ENCODE data around the gene RRAGC. TPM values are rescaled to one million over a fixed set of nuclear protein-coding genes. Genes with fewer than 3 reads are reported as not detected.

The RRAGC gene
- total and polyA plus RNA-seq, 10 of the 15 experiments (the other 5 are each of a cell fraction or from before 2014, with no cell fraction given), result 5.5 to 22.1 (median 15.0) TPM

DNA sequence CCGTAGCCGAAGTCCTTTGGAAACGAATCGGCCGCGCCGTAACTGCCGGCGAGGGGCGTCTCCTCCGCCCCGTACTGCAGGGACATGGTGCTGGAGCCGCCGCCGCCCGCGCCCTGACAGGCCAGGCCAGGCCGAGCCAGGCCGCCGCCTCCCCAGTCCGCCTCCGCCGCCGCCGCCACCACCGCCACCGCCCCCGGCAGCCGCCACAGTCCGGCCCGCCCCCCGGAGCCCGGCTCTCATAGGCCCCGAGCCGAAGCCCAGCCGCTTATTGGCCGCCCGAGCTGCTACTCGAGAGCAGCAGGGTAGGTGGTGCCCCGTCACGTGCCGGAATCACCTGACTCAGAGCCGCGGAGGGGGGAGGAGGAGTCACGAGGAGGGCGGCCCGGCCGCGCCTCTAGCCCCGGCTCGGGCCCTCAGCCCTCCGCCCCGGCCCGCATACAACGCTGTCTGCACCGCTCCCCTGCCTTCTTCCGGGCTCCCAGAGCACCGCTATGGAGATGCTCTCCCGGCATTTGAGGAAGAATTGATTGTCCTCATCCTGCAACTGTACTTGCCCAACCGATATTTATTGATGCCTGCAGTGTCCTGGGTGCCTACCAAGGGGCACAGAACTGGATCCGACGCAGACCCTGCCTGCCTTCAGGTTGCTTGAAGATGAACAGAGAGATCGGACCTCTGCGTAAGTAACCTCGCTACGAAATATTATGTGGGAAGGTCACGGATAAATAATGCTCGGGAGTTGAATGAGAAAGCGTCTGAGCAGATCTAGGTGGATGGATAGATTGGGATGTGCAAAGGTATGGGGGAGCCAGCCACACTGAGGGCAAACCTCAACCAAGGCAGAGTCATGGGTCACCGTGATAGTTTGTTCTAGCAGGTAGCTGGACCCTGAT is at the start of gene RRAGC (continued):
- no peak for TF ChIP-seq E2F4 (IDR thresholded peaks at IDR 0.05; ENCODE audit: low read depth, low read length)
- no peak for TF ChIP-seq JUNB (IDR thresholded peaks at IDR 0.05)
- TF ChIP-seq SP1 (IDR thresholded peaks at IDR 0.05; ENCODE audit: low read depth, low read length), result peak; percentile 94
- TF ChIP-seq CTCF (IDR thresholded peaks at IDR 0.05 in 2 of 3, conservative IDR thresholded peaks at IDR 0.05 in 1 of 3; ENCODE audit: control insufficient read depth in 2 of 3, extremely low read depth in 1 of 3, insufficient read depth in 1 of 3, low read depth in 3 of 3, low read length in 3 of 3), result no peak
- no peak for TF ChIP-seq ZNF217 (IDR thresholded peaks at IDR 0.05)
- peak; percentile 97 for TF ChIP-seq DPF2 (IDR thresholded peaks at IDR 0.05)
- TF ChIP-seq BCLAF1 (IDR thresholded peaks at IDR 0.05), result no peak
- no peak for TF ChIP-seq ATF2 (IDR thresholded peaks at IDR 0.05; ENCODE audit: low read length)
- TF ChIP-seq, protein P1, sequence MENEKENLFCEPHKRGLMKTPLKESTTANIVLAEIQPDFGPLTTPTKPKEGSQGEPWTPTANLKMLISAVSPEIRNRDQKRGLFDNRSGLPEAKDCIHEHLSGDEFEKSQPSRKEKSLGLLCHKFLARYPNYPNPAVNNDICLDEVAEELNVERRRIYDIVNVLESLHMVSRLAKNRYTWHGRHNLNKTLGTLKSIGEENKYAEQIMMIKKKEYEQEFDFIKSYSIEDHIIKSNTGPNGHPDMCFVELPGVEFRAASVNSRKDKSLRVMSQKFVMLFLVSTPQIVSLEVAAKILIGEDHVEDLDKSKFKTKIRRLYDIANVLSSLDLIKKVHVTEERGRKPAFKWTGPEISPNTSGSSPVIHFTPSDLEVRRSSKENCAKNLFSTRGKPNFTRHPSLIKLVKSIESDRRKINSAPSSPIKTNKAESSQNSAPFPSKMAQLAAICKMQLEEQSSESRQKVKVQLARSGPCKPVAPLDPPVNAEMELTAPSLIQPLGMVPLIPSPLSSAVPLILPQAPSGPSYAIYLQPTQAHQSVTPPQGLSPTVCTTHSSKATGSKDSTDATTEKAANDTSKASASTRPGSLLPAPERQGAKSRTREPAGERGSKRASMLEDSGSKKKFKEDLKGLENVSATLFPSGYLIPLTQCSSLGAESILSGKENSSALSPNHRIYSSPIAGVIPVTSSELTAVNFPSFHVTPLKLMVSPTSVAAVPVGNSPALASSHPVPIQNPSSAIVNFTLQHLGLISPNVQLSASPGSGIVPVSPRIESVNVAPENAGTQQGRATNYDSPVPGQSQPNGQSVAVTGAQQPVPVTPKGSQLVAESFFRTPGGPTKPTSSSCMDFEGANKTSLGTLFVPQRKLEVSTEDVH (IDR thresholded peaks at IDR 0.05; ENCODE audit: low read depth, partially characterized antibody), result no peak
- TF ChIP-seq, protein P2, sequence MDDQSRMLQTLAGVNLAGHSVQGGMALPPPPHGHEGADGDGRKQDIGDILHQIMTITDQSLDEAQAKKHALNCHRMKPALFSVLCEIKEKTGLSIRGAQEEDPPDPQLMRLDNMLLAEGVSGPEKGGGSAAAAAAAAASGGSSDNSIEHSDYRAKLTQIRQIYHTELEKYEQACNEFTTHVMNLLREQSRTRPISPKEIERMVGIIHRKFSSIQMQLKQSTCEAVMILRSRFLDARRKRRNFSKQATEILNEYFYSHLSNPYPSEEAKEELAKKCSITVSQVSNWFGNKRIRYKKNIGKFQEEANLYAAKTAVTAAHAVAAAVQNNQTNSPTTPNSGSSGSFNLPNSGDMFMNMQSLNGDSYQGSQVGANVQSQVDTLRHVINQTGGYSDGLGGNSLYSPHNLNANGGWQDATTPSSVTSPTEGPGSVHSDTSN (IDR thresholded peaks at IDR 0.05; ENCODE audit: insufficient replicate concordance, low read depth, low read length), result peak; percentile 98
- no peak for TF ChIP-seq SREBF2 (IDR thresholded peaks at IDR 0.05; ENCODE audit: low read length)
- TF ChIP-seq RUNX3 (IDR thresholded peaks at IDR 0.05; ENCODE audit: low read length), result no peak; the same call in none of the 2 replicates
- TF ChIP-seq FOS (IDR thresholded peaks at IDR 0.05; ENCODE audit: borderline replicate concordance, extremely low read depth, insufficient read length), result peak; percentile 85
- no peak for TF ChIP-seq RFX5 (IDR thresholded peaks at IDR 0.05; ENCODE audit: low read depth, low read length)
- TF ChIP-seq POLR2AphosphoS5 (IDR thresholded peaks at IDR 0.05; ENCODE audit: low read length), result peak; percentile 71; the same call in 1 of the 2 replicates
- no peak for TF ChIP-seq YBX1 (IDR thresholded peaks at IDR 0.05)
- TF ChIP-seq STAT3 (IDR thresholded peaks at IDR 0.05; ENCODE audit: low read depth, low read length), result no peak
- TF ChIP-seq BACH1 (IDR thresholded peaks at IDR 0.05; ENCODE audit: borderline replicate concordance), result 0 out of 2 replicates have a peak, but pooled peaks have one; percentile 22
